Suprapubic skin (tissue), 4 donors: ENCODE results near the gene ALG14. TPM values are rescaled to one million over a fixed set of nuclear protein-coding genes. Genes with fewer than 3 reads are reported as not detected.

Experiments
- DNase-seq, 2 donors: peaks; one replicate each; pipeline ENCODE4 v3.0.0-alpha.2; 2019; ENCODE audit warnings: low spot score in 2 of 2
- H3K27ac ChIP-seq: fragments of 200-600 bp; sonication (generic); one replicate; pipeline ENCODE4 v1.5.1; 2019
- H3K27me3 ChIP-seq: fragments of 200-600 bp; sonication (generic); one replicate; pipeline ENCODE4 v1.5.1; 2019
- H3K36me3 ChIP-seq: fragments of 200-600 bp; sonication (generic); one replicate; pipeline ENCODE4 v1.5.1; 2019
- H3K4me1 ChIP-seq: fragments of 200-600 bp; sonication (generic); one replicate; pipeline ENCODE4 v1.5.1; 2019
- H3K4me3 ChIP-seq: fragments of 200-600 bp; sonication (generic); one replicate; pipeline ENCODE4 v1.5.1; 2019; ENCODE audit warnings: mild to moderate bottlenecking
- H3K9me3 ChIP-seq: fragments of 200-600 bp; sonication (generic); one replicate; pipeline ENCODE4 v1.5.1; 2019
- CTCF ChIP-seq, 2 donors: fragments of 200-600 bp in 1 of 2; fragments of 450-650 bp in 1 of 2; sonication (generic) in 1 of 2; IDR thresholded peaks; one replicate each; pipeline ENCODE4 v1.5.1; 2016 to 2019; ENCODE audit warnings: antibody characterized with exemption in 2 of 2, mild to moderate bottlenecking in 1 of 2, moderate library complexity in 1 of 2
- EP300 ChIP-seq: sonication (generic); formaldehyde crosslinking; IDR thresholded peaks from one replicate; pipeline ENCODE4 v1.6.1; 2017; ENCODE audit warnings: antibody characterized with exemption
- POLR2A ChIP-seq, 2 donors: fragments of 450-650 bp; IDR thresholded peaks; one replicate each; pipeline ENCODE4 v1.6.1; 2017; ENCODE audit warnings: antibody characterized with exemption in 2 of 2, mild to moderate bottlenecking in 2 of 2, moderate library complexity in 2 of 2
- POLR2AphosphoS5 ChIP-seq, 3 donors: sonication (generic); formaldehyde crosslinking; IDR thresholded peaks; one replicate each; pipeline ENCODE4 v1.6.1; 2017; ENCODE audit warnings: antibody characterized with exemption in 3 of 3
- WGBS: methylation state at CpG from one replicate; pipeline ENCODE4 v1.1.5; 2018; 5-methylcytosine and 5-hydroxymethylcytosine counted together
- total RNA-seq, 4 donors: library from RNA; depleted of rRNA; stranded (reverse); fragments of >200 nt; gene quantifications; one replicate each; pipeline ENCODE4 v1.1.0, GENCODE V29; 2016

ALG14 gene
- total RNA-seq, 4 donors from 2014 or later: 0.80 to 1.6 (median 1.1) TPM

GRCh38 chr1:94976971-94977548 is 95.7 kb downstream of the ALG14 start:
- Histone ChIP-seq H3K4me1 (peaks cover 17% of the 10 kb centered on the region), H3K36me3 (no peaks in the 10 kb centered on the region), H3K27me3 (no peaks in the 10 kb centered on the region), H3K27ac (no peak overlapping the region), H3K9me3 (no peaks in the 10 kb centered on the region), H3K4me3 (no peak overlapping the region)
- DNase-seq: no peak
- TF ChIP-seq POLR2A (IDR thresholded peaks at IDR 0.05) (no peak), CTCF (IDR thresholded peaks at IDR 0.05) (no peak), EP300 (no peak)
- 79% methylated on average over 6 of the region's 6 CpGs for WGBS

GRCh38 chr1:94974824-94975223 is 97.9 kb downstream of the ALG14 start:
- Histone ChIP-seq H3K4me3 (no peak overlapping the region), H3K36me3 (no peaks in the 10 kb centered on the region), H3K4me1 (peaks cover 33% of the 10 kb centered on the region), H3K27ac (peak overlapping the region; percentile 80), H3K9me3 (no peaks in the 10 kb centered on the region), H3K27me3 (no peaks in the 10 kb centered on the region)
- no peak for DNase-seq
- 87% methylated on average over 1 of the region's 1 CpG for WGBS
- TF ChIP-seq CTCF (IDR thresholded peaks at IDR 0.05) (no peak), POLR2A (IDR thresholded peaks at IDR 0.05) (no peak), POLR2AphosphoS5 (IDR thresholded peaks at IDR 0.05) (no peak), EP300 (no peak)

- H3K4me1 ChIP-seq: peaks cover 33% of the 10 kb centered on the region
- WGBS: 51% methylated on average over 1 of the region's 1 CpG
- no peaks in the 10 kb centered on the region for H3K36me3 ChIP-seq
- DNase-seq: no peak
- TF ChIP-seq EP300: no peak
- no peak for TF ChIP-seq CTCF (IDR thresholded peaks at IDR 0.05)
- no peak for TF ChIP-seq POLR2AphosphoS5 (IDR thresholded peaks at IDR 0.05)
- no peak for TF ChIP-seq POLR2A (IDR thresholded peaks at IDR 0.05)
- H3K4me3 ChIP-seq: no peak overlapping the region
- no peaks in the 10 kb centered on the region for H3K9me3 ChIP-seq
- no peaks in the 10 kb centered on the region for H3K27me3 ChIP-seq
- peak overlapping the region; percentile 80 for H3K27ac ChIP-seq
These were observed 98.5 kb downstream of the ALG14 start for GRCh38 chr1:94974241-94974640.

GRCh38 chr1:94973309-94973922 is 99.3 kb downstream of the ALG14 start:
- H3K27ac ChIP-seq: peak overlapping the region; percentile 80
- H3K36me3 ChIP-seq: no peaks in the 10 kb centered on the region
- H3K4me1 ChIP-seq: peaks cover 33% of the 10 kb centered on the region
- no peaks in the 10 kb centered on the region for H3K9me3 ChIP-seq
- TF ChIP-seq EP300: no peak
- no peak for TF ChIP-seq POLR2A (IDR thresholded peaks at IDR 0.05)
- TF ChIP-seq CTCF (IDR thresholded peaks at IDR 0.05): no peak
- no peak for TF ChIP-seq POLR2AphosphoS5 (IDR thresholded peaks at IDR 0.05)
- WGBS: 65% methylated on average over 8 of the region's 8 CpGs
- H3K27me3 ChIP-seq: no peaks in the 10 kb centered on the region
- DNase-seq: no peak
- H3K4me3 ChIP-seq: no peak overlapping the region

- H3K4me3 ChIP-seq: no peak overlapping the region
- H3K4me1 ChIP-seq: peaks cover 33% of the 10 kb centered on the region
- WGBS: 39% methylated on average over 6 of the region's 6 CpGs
- no peaks in the 10 kb centered on the region for H3K9me3 ChIP-seq
- no peaks in the 10 kb centered on the region for H3K36me3 ChIP-seq
- H3K27ac ChIP-seq: peak overlapping the region; percentile 80
- no peak for DNase-seq
- H3K27me3 ChIP-seq: no peaks in the 10 kb centered on the region
- TF ChIP-seq EP300 (no peak), POLR2AphosphoS5 (IDR thresholded peaks at IDR 0.05) (no peak), CTCF (IDR thresholded peaks at IDR 0.05) (no peak), POLR2A (IDR thresholded peaks at IDR 0.05) (no peak)
These were observed 101.2 kb downstream of the ALG14 start for GRCh38 chr1:94971491-94971924.
